HUES6 (cell line): ENCODE measurements around the gene ZNF625.

Experiments used
- H3K27ac ChIP-seq: 2 replicates; pipeline ENCODE4 v1.7.0; 2013; ENCODE audit warnings: low read depth, mild to moderate bottlenecking, low read length, inconsistent platforms
- H3K27me3 ChIP-seq: 2 replicates; pipeline ENCODE4 v1.6.1; 2013; ENCODE audit warnings: low read length; ENCODE audit not compliant: control insufficient read depth, insufficient read depth
- H3K36me3 ChIP-seq: 2 replicates; pipeline ENCODE4 v1.6.1; 2013; ENCODE audit warnings: low read length; ENCODE audit not compliant: control insufficient read depth, insufficient read depth
- H3K4me1 ChIP-seq: 2 replicates; pipeline ENCODE4 v1.6.1; 2013; ENCODE audit warnings: low read length; ENCODE audit not compliant: control insufficient read depth, insufficient read depth
- H3K4me3 ChIP-seq: 2 replicates; pipeline ENCODE4 v1.5.1; 2013; ENCODE audit warnings: low read depth, low read length
- H3K9ac ChIP-seq: one replicate; pipeline ENCODE4 v1.6.1; 2013; ENCODE audit warnings: mild to moderate bottlenecking, low read length
- H3K9me3 ChIP-seq: 2 replicates; pipeline ENCODE4 v1.6.1; 2013; ENCODE audit warnings: low read depth, low read length; ENCODE audit not compliant: control insufficient read depth, insufficient read depth

The ZNF625 gene

GRCh38 chr19:12156223-12157058 is at the start of gene ZNF625:
Gene ZNF625, minus strand, starts transcription at chr19:12156734. Its CDS starts 176 bp downstream, at chr19:12156558.
- peak within 1 kb of the TSS; percentile 99 for H3K9ac ChIP-seq
- peak within 1 kb of the TSS; percentile 94 for H3K4me3 ChIP-seq
- 0 out of 2 replicates have a peak, but pooled peaks cover 10% of the 10 kb centered on the region for H3K9me3 ChIP-seq
- H3K27ac ChIP-seq: peak within 1 kb of the TSS; percentile 94
- H3K27me3 ChIP-seq: no peaks in the 10 kb centered on the region
- peaks cover 19% of the 10 kb centered on the region for H3K36me3 ChIP-seq
- H3K4me1 ChIP-seq: no peaks in the 10 kb centered on the region

DNA sequence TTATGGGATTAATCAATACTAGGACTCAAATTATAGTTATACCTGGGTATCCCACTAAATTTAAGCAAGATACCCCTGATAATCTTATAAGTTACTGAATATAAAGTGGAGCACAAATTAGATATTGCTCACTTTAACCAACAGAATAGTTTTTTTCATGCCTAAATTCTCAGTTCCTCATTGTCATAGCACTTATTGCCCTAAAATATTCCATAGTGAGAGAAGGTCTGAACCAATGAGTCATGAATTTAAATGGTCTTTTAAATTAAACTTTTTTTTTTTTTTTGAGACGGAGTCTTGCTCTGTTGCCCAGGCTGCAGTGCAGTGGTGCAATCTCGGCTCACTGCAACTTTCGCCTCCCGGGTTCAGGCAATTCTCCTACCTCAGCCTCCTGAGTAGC is 48.8 kb upstream of the ZNF625 start:
- Histone ChIP-seq H3K9me3 (peaks cover 69% of the 10 kb centered on the region), H3K36me3 (no peaks in the 10 kb centered on the region), H3K27ac (no peak overlapping the region), H3K4me1 (no peaks in the 10 kb centered on the region), H3K4me3 (no peak overlapping the region), H3K27me3 (no peaks in the 10 kb centered on the region), H3K9ac (no peak overlapping the region)

DNA sequence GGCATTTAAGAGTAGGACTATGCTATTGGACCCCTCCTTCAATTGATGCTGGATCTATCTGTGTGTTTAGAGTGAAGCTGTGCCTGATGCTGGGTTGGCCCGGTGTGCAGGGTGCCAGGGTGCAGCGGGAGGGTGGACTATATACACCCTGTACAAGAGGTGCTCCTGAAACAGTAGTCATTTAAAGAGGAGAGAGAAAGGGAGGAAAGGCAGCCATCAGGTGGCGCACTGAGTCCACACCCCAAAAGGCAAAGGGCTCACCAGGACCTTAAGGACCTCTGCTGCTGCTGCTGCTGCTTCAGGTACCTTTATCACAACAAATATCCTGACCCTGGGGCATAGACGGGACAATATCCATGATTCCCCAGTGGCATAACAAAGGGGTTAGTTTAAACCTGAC is 45.7 kb upstream of the ZNF625 start:
- Histone ChIP-seq H3K36me3 (no peaks in the 10 kb centered on the region), H3K27ac (no peak overlapping the region), H3K4me3 (no peak overlapping the region), H3K9ac (no peak overlapping the region), H3K27me3 (no peaks in the 10 kb centered on the region), H3K4me1 (no peaks in the 10 kb centered on the region), H3K9me3 (peaks cover 62% of the 10 kb centered on the region)

DNA sequence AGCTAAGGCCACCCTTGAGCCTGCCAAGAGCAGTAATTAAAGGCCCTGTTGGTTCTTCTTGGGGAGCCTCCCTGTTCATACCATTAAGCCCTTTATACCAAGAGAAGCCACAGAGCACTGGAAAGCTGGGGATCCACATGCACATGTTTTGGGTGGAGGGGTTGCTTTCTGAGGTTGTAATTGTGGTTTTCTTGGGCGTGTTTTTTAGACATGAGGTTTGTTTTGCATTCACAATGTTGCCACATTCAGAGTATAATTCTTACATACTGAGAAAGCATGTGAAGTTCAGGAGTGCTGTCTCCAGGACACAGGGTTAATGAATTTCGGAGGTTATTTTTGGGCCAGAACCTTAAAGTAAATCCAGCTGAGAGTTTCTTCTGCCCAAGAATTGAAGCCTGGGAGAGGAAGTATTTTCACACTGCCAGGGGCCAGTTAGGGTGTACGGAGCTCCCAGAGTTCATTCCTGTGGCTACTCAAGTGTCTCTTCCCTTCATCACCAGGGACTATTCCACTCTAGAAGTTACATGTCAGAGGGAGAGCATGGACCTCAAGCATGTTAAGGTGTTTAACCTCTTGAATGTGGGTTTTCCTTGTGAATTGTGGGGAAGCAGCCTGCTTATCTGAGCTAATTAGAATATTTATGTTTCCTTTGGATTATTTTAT is 43.4 kb upstream of the ZNF625 start:
- no peak overlapping the region for H3K27ac ChIP-seq
- no peak overlapping the region for H3K9ac ChIP-seq
- H3K4me3 ChIP-seq: no peak overlapping the region
- no peaks in the 10 kb centered on the region for H3K36me3 ChIP-seq
- peaks cover 68% of the 10 kb centered on the region for H3K9me3 ChIP-seq
- H3K27me3 ChIP-seq: no peaks in the 10 kb centered on the region
- H3K4me1 ChIP-seq: no peaks in the 10 kb centered on the region

- Histone ChIP-seq H3K9me3 (peaks cover 64% of the 10 kb centered on the region), H3K9ac (no peak overlapping the region), H3K4me1 (no peaks in the 10 kb centered on the region), H3K36me3 (no peaks in the 10 kb centered on the region), H3K27me3 (no peaks in the 10 kb centered on the region), H3K4me3 (no peak overlapping the region), H3K27ac (no peak overlapping the region)
Measured at GRCh38 chr19:12198136-12198535, 41.6 kb upstream of the ZNF625 start.

DNA sequence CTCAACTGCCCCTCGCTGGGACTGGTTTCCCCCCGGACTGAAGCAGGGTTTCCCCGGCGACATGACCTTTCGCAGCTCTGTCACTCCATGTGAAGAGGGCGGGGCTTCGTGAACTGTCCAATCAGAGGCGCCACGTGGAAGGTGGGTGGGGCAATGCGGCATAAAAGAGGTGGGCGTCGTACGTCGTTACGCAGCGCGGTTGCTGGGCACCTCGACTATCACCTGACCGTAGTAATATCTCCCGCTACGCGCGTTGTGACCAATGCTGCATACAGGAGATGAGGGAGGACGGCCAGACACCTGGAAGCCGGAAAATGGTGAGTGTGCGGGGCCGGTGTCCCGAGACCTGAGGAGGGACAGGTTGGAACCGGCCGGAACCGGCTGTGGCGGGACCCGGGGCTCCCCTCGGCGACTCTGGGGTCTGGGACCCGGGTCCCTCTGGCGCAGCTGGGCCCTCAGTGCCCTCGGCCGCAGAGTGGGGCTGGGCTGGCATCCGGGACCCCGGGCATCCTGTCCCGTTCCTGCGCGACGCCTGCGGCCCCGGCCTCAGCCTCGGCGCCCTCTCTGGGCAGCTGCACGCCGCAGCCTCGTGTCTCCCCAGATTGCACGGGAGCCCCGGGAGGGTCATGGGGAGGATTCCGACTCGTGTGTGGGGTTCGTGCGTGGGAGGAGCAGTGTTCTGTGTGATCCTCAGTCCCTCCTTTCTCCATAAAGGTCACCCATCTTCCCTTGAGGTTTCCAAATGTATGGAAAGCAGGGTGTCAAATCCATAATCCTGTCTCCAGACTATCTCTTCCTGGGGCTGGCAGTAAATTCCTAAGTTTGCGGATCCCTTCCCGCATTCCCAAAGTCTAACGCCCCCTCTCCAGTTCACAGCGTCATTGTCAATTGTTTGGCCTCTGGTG is 38.5 kb upstream of the ZNF625 start:
- Histone ChIP-seq H3K4me3 (peak overlapping the region; percentile 62; the same call in 1 of the 2 replicates), H3K9ac (no peak overlapping the region), H3K9me3 (peaks cover 65% of the 10 kb centered on the region), H3K36me3 (peaks cover 14% of the 10 kb centered on the region), H3K27me3 (no peaks in the 10 kb centered on the region), H3K27ac (no peak overlapping the region), H3K4me1 (no peaks in the 10 kb centered on the region)

- Histone ChIP-seq H3K27me3 (no peaks in the 10 kb centered on the region), H3K9ac (no peak overlapping the region), H3K36me3 (peaks cover 52% of the 10 kb centered on the region), H3K4me1 (no peaks in the 10 kb centered on the region), H3K4me3 (no peak overlapping the region), H3K27ac (no peak overlapping the region), H3K9me3 (peaks cover 81% of the 10 kb centered on the region)
Measured at GRCh38 chr19:12187625-12188024, 31.1 kb upstream of the ZNF625 start.

DNA sequence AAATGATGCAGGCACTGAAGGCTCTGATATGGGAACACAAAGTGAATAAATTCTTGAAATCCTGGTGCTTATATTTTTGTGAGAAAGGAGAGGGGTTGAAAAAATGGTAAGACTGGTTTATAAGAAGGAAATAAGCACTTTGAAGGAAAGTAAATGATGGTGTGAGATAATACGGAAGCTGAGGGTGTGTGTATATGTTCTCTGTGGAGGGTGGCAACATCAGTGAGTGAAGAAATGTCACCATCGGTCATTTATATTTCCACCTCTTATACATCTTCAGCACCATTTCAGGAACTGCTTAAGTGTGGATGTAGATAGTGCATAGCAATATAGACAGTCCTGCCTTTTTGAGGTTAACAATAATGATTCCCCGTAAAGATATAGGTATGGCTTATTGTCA is 23.8 kb upstream of the ZNF625 start:
- Histone ChIP-seq H3K27me3 (no peaks in the 10 kb centered on the region), H3K36me3 (peaks cover 5% of the 10 kb centered on the region), H3K27ac (no peak overlapping the region), H3K4me3 (no peak overlapping the region), H3K9ac (no peak overlapping the region), H3K4me1 (no peaks in the 10 kb centered on the region), H3K9me3 (peaks cover 55% of the 10 kb centered on the region)

GRCh38 chr19:12166626-12167025 is 10.1 kb upstream of the ZNF625 start:
- Histone ChIP-seq H3K4me3 (no peak overlapping the region), H3K27me3 (no peaks in the 10 kb centered on the region), H3K36me3 (peaks cover 10% of the 10 kb centered on the region), H3K27ac (no peak overlapping the region), H3K9me3 (no peaks in the 10 kb centered on the region; the same call in 1 of the 2 replicates), H3K9ac (no peak overlapping the region), H3K4me1 (0 out of 2 replicates have a peak, but pooled peaks cover 3% of the 10 kb centered on the region)

- Histone ChIP-seq H3K36me3 (peaks cover 5% of the 10 kb centered on the region; the same call in 1 of the 2 replicates), H3K27me3 (no peaks in the 10 kb centered on the region), H3K4me1 (0 out of 2 replicates have a peak, but pooled peaks cover 3% of the 10 kb centered on the region), H3K27ac (no peak overlapping the region; the same call in 1 of the 2 replicates), H3K9me3 (no peaks in the 10 kb centered on the region; the same call in 1 of the 2 replicates), H3K4me3 (peak overlapping the region; percentile 75), H3K9ac (peak overlapping the region; percentile 88)
Measured at GRCh38 chr19:12163826-12164225, 7.3 kb upstream of the ZNF625 start.
